ENCODE data around the gene OCA2. TPM values are rescaled to one million over a fixed set of nuclear protein-coding genes. Genes with fewer than 3 reads are reported as not detected.

The OCA2 gene
- total RNA-seq, 2 experiments from 2014 or later = not detected

GRCh38 chr15:27885201-27885600 lies 213.9 kb downstream of the OCA2 start:
- no peak overlapping the region for H3K4me2 ChIP-seq (ENCODE audit: low read length)
- H2AFZ ChIP-seq (ENCODE audit: low read length) = no peak overlapping the region
- no peak overlapping the region for H3K4me3 ChIP-seq (ENCODE audit: low read depth, low read length, poor library complexity, severe bottlenecking)
- ChIA-PET CTCF (ENCODE audit: unreplicated experiment) (no interaction called here), POLR2A (no interaction called here)
- BruUV-seq (replicated peaks) = no TSS peak
- no peaks in the 10 kb centered on the region for H3K9me2 ChIP-seq (ENCODE audit: insufficient read depth, low read length)
- H3K79me2 ChIP-seq (ENCODE audit: insufficient read depth, low read depth, low read length) = no peaks in the 10 kb centered on the region
- no peaks in the 10 kb centered on the region for H3K36me3 ChIP-seq (ENCODE audit: insufficient read depth, low read length)
- H4K20me1 ChIP-seq (ENCODE audit: insufficient read depth, low read length) = no peaks in the 10 kb centered on the region
- H3K9me3 ChIP-seq (ENCODE audit: low read length) = no peaks in the 10 kb centered on the region
- no peak overlapping the region for H3K27ac ChIP-seq (ENCODE audit: low read depth, low read length, poor library complexity, severe bottlenecking)
- intact Hi-C loops (cut with micrococcal nuclease; ENCODE audit: unreplicated experiment) = no loop called here
- TF ChIP-seq EZH2phosphoT487 (IDR thresholded peaks at IDR 0.05; ENCODE audit: borderline replicate concordance, low read depth, low read length) (no peak), CTCF (conservative IDR thresholded peaks at IDR 0.05; ENCODE audit: low read length) (no peak)
- DNase-seq (ENCODE audit: low spot score) = no peak
- H3K4me1 ChIP-seq (ENCODE audit: insufficient read depth, low read length, poor library complexity, severe bottlenecking) = no peaks in the 10 kb centered on the region

GRCh38 chr15:27884726-27885125 lies 214.4 kb downstream of the OCA2 start:
- no peak overlapping the region for H3K4me2 ChIP-seq (ENCODE audit: low read length)
- H3K4me3 ChIP-seq (ENCODE audit: low read depth, low read length, poor library complexity, severe bottlenecking) = no peak overlapping the region
- TF ChIP-seq EZH2phosphoT487 (IDR thresholded peaks at IDR 0.05; ENCODE audit: borderline replicate concordance, low read depth, low read length) = no peak
- TF ChIP-seq CTCF (conservative IDR thresholded peaks at IDR 0.05; ENCODE audit: low read length) = no peak
- H3K79me2 ChIP-seq (ENCODE audit: insufficient read depth, low read depth, low read length) = no peaks in the 10 kb centered on the region
- no peaks in the 10 kb centered on the region for H3K9me3 ChIP-seq (ENCODE audit: low read length)
- POLR2A ChIA-PET = no interaction called here
- H3K4me1 ChIP-seq (ENCODE audit: insufficient read depth, low read length, poor library complexity, severe bottlenecking) = no peaks in the 10 kb centered on the region
- H3K36me3 ChIP-seq (ENCODE audit: insufficient read depth, low read length) = no peaks in the 10 kb centered on the region
- no peaks in the 10 kb centered on the region for H3K9me2 ChIP-seq (ENCODE audit: insufficient read depth, low read length)
- H2AFZ ChIP-seq (ENCODE audit: low read length) = no peak overlapping the region
- no peak for DNase-seq (ENCODE audit: low spot score)
- intact Hi-C loops (cut with micrococcal nuclease; ENCODE audit: unreplicated experiment) = no loop called here
- no peaks in the 10 kb centered on the region for H4K20me1 ChIP-seq (ENCODE audit: insufficient read depth, low read length)
- CTCF ChIA-PET (ENCODE audit: unreplicated experiment) = no interaction called here
- no TSS peak for BruUV-seq (replicated peaks)
- H3K27ac ChIP-seq (ENCODE audit: low read depth, low read length, poor library complexity, severe bottlenecking) = no peak overlapping the region

GRCh38 chr15:27878841-27879240 lies 220.3 kb downstream of the OCA2 start:
- H3K36me3 ChIP-seq (ENCODE audit: insufficient read depth, low read length) = no peaks in the 10 kb centered on the region
- ChIA-PET CTCF (ENCODE audit: unreplicated experiment) (no interaction called here), POLR2A (no interaction called here)
- no peak overlapping the region for H3K4me3 ChIP-seq (ENCODE audit: low read depth, low read length, poor library complexity, severe bottlenecking)
- no peaks in the 10 kb centered on the region for H3K4me1 ChIP-seq (ENCODE audit: insufficient read depth, low read length, poor library complexity, severe bottlenecking)
- intact Hi-C loops (cut with micrococcal nuclease; ENCODE audit: unreplicated experiment) = no loop called here
- no peak overlapping the region for H3K27ac ChIP-seq (ENCODE audit: low read depth, low read length, poor library complexity, severe bottlenecking)
- H3K79me2 ChIP-seq (ENCODE audit: insufficient read depth, low read depth, low read length) = no peaks in the 10 kb centered on the region
- no peaks in the 10 kb centered on the region for H3K9me2 ChIP-seq (ENCODE audit: insufficient read depth, low read length)
- BruUV-seq (replicated peaks) = no TSS peak
- TF ChIP-seq EZH2phosphoT487 (IDR thresholded peaks at IDR 0.05; ENCODE audit: borderline replicate concordance, low read depth, low read length) (no peak), CTCF (conservative IDR thresholded peaks at IDR 0.05; ENCODE audit: low read length) (no peak)
- H3K9me3 ChIP-seq (ENCODE audit: low read length) = no peaks in the 10 kb centered on the region
- H3K4me2 ChIP-seq (ENCODE audit: low read length) = no peak overlapping the region
- no peaks in the 10 kb centered on the region for H4K20me1 ChIP-seq (ENCODE audit: insufficient read depth, low read length)
- DNase-seq (ENCODE audit: low spot score) = no peak
- no peak overlapping the region for H2AFZ ChIP-seq (ENCODE audit: low read length)
